GM21786 (cell line): Measurements from ENCODE around the gene RIN2.
"Not testable (repeated sequence)": the region's sequence is repeated elsewhere in the genome, so short reads cannot be mapped to it uniquely, and the experiment has no call there.

Experiments
- ATAC-seq: cut with Tn5 transposase; IDR thresholded peaks from one replicate; pipeline ENCODE4 v1.9.1; 2021; ENCODE audit not compliant: unreplicated experiment

RIN2 gene

DNA sequence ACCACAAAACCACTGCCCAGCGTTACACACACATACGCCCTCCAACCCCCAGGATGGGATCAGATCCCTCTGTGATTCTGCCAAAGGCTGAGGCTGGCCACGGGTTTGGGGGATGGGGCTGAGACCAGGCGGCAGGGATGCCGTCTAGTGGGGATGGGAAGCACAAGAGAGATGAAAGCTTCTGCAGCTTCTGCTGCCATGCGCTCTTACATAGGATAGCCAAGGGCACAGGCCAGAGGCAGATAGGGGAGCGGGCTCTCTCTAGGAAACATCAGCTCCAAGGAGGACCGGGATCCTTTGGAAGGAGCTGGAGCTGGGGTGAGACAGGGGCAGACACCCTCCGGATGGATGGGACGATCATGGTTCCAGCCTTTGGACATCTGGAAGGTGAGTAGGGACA lies 18.7 kb upstream of the RIN2 start:
- ATAC-seq = no peak

DNA sequence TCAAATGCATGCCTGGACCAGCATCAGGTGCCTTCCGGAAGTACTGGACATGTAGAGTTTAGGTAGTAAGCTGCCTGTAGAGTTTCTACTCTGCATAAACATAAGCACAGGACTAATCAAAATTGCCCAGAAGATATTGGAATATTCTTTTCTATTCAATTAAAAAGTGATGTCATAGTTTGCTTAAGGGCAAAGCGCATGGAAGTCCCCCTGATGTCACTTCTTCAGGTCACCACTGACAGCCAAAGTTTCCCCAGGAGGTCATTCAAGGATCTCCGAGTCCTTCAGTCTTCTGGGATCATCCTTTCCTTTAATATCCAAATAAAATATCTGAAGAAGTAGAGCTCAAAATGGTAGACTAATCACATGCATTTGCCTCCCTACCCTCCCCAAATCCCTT lies 17.5 kb upstream of the RIN2 start:
- no peak for ATAC-seq

- ATAC-seq = no peak
Observed at GRCh38 chr20:19741924-19742323, 16.1 kb upstream of the RIN2 start.

GRCh38 chr20:19742974-19743639 lies 15.0 kb upstream of the RIN2 start:
- no peak for ATAC-seq

DNA sequence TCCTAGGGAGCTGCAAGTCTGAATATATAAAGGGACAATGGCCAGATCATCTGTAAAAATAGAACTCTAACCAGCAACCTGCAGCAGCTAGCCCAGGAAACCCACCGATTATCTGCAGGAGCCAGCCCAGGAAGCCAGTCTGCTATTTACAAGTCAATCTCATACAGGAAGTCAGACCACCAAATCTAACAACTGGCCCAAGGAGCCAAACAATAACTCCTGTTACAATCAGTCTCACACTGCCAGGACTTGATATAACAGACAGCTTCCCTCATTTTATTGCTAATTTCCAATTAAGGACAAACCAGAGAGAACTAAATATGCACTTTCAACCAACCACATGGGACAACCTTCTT lies 14.4 kb upstream of the RIN2 start:
- ATAC-seq = no peak

DNA sequence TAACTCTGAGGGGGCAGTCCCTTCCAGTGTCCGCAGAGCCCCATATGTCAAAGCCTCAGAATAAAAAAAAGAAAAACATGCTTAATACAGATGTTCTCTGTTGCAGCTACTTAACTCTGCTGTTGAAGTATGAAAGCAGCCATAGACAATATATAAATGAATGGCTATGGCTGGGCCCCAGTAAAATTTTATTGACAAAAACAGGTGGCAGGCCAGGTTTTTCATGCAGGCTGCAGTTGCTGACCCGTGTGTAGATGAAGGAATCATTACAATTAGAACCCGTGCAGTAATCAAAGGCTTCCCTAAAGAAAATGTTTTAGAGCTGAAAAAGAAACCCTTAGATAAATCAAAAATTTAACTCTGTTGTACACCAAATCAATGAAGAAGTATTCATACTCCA lies 13.0 kb upstream of the RIN2 start:
- ATAC-seq = no peak

DNA sequence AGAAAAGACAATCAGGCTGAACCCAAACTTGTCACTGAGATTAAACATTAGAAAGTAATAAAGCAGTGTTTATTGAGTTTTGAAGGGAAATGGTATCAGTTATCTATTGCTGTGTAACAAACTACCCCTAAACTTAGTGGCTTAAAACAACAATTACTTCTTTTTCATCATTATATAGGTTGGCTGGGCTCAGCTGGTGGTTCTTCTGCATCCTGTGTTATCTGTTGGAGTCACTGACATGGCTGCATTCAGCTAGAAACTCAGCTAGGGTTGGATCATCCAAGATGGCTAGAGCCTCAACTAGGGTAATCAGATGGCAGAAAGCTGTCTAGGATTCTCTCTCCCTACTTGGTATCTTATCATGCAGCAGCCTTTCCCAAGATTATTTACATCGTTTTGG lies 12.5 kb upstream of the RIN2 start:
- ATAC-seq = no peak

GRCh38 chr20:19746396-19746795 lies 11.7 kb upstream of the RIN2 start:
- no peak for ATAC-seq

- no peak for ATAC-seq
Observed at GRCh38 chr20:19747903-19748302, 10.2 kb upstream of the RIN2 start.

DNA sequence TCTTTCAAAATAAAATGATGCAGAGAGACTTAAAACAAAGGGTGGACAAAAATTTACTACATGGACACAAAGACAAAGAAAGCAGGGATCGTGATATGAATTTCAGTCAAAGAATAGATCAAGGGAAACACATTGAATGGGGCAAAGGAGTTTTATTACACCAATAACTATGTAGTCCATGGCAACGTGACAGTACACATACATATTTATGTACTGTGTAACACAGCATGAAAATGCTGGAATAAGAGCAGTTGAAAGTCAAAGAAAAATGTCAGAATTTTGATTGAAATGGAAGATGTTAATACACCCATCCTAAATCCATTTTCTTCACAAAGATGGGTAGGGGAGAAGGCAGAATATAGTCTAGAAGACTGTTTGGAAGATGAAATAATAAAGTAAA lies 9.4 kb upstream of the RIN2 start:
- no peak for ATAC-seq

DNA sequence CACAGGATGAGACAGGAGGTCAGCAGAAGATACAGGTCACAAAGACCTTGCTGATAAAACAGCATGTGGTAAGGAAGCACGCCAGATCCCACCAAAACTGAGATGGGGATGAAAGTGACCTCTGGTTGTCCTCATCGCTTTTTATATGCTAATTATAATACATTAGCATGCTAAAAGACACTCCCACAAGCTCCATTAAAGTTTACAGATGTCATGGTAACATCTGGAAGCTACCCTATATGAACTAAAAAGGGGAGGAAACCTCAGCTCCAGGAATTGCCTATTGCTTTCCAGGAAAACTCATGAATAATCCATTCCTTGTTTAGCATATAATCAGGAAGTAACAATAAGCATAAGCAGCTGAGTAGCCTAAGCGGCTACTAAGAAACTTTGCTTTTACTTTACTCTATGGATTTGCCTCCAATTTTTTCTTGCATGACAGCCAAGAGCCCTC lies 8.4 kb upstream of the RIN2 start:
- ATAC-seq = no peak

- ATAC-seq = no peak
Observed at GRCh38 chr20:19750101-19750606, 7.9 kb upstream of the RIN2 start.

DNA sequence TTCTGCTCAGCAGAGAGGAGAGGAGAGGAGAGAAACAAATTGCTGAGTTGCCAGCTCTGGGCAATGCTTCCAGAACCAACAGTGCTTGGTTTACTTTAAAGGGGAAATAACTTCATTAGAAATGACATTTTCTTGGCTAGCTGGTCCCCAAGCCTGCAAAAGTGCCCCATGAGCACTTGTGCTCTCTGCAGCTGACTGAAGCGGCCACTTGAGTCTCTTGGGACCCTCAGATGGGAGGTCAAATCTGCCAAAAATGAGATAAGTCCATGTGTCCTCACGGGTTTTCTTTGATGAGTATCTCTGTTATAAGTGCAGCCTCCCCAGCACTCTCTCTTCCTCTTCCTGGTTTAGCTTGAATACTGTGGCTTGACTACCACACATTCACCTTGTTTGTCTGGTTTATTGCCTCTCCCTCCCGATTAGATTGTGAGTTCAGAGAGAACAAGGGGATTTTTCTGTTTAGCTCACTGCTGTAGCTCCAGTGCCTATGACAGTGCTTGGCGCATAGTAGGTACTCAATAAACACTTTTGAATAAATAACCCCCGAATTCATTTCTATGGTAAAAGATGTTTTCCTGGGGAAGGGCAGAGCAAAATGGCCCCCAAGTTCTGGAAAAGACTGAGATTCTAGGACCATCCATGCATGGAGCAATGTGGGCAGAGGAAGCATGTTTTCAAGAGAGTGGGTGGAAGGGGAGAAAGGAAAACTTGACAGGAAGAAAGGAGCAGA lies 7.0 kb upstream of the RIN2 start:
- no peak for ATAC-seq

DNA sequence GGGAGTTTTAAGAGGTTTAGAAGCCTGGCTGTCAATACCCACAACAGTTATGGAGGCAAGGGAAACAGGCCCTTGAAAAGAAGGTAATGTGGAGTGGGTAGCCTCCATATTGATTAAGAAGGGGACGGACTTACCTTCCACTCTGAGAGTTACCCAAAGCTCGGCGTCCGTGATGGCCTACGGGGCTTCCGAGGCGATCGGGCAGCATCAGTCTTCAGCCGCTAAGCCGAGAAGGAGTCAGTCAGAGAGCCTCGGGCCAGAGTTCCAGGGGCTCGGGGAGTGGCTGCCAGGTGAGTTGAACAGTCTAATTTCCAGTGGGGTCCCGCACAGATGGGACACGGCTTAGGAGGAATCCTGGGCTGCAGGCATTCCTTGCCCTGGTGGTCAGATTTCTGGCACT lies 3.9 kb upstream of the RIN2 start:
- ATAC-seq = not testable (repeated sequence)

GRCh38 chr20:19756761-19757486 lies 1.1 kb upstream of the RIN2 start:
- no peak for ATAC-seq

GRCh38 chr20:19757487-19758132 lies 448 bp upstream of the RIN2 start:
- ATAC-seq = no peak

DNA sequence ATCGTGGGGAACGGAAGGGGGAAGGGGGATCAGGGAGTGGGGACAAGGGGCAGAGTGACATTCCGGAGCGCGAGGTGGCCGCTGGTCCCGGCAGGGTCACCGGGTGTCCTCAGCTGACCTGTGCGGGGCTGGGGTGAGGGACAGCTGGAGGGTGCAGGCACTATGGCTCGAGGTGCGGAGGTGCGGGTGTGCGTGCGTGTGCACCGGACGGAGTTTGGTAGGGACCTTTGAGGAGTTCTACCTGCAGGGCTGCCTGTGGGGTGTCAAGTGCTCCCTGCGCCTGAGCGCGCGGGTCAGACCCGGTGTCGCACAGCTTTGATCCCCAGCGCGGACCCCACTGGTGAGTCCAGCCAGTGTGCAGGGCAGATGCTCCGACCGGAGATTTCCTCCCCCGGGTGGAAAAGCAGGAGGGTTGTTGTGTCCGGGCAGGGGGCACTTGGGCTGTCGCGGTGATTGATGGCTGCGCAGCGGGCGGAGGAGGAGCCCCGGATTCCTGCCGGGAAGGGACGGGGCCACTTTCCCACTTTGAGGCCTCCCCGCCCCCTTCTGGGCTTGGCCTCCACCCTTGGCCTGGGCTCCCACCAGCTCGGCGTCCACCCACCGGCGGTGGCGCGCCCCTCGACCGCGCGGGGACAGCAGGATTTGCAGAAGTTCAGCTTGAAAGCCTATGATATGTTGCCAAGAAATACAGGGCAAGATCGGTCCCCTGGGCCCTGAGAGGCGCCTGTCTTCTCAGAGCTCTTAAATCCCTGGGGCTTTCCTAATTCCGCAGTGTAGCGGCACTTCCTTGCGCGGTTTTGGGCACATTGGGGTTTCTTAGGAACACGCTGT lies 658 bp downstream of the RIN2 start:
- no peak for ATAC-seq

GRCh38 chr20:19760371-19760721 lies 2.3 kb downstream of the RIN2 start:
- ATAC-seq = no peak

DNA sequence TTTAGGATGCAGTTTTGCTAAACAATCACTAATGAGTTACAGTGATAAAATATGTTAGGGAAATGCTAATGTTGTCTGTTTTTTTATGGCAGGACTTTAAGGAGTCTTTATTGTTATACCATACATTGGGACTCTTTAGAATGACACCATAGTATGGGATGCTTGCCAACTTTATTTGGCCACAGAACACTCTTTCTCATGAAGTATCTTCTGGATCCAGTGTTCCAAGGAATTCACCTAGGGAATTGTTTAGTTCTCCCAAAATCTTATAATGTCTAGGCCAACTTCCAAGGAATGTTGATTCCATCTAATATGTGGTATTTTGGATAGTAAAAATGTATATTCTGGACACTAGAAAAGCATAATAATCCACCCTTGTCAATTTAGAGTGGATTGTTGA lies 3.3 kb downstream of the RIN2 start:
- no peak for ATAC-seq

DNA sequence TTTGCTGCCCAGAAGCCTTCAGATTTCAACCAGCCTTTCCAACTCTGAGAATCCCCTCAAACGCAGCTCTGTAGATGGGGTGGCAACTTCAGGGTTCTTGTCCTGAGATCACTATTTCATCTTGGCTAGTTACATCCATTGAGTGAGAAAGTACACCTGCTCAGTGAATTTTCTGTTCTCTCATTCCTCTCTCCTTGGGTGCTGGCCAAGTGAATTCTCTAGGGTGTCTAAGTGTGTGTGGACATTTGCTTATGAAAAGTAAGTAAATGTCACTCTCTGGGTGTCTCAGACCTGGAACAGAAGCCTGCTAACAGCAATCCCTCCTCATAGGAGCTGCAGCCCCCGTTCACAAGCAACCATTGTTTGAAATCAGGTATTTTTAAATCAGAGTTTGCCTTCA lies 3.8 kb downstream of the RIN2 start:
- ATAC-seq = no peak

GRCh38 chr20:19764207-19764606 lies 6.1 kb downstream of the RIN2 start:
- no peak for ATAC-seq
